Smooth muscle cell (in vitro differentiated cells): Measurements from ENCODE around the gene SLC2A6. TPM values are rescaled to one million over a fixed set of nuclear protein-coding genes. Genes with fewer than 3 reads are reported as not detected.

ENCODE experiments used
- DNase-seq: peaks from one replicate; lab custom pipeline; 2025; ENCODE audit not compliant: unreplicated experiment; lab: John Stamatoyannopoulos, UW
- H2AFZ ChIP-seq: fragments of 200-600 bp; sonication (generic); 2 replicates; pipeline ENCODE4 v1.6.0; 2016; ENCODE audit warnings: antibody characterized with exemption, low read depth, mild to moderate bottlenecking
- H3F3A ChIP-seq: fragments of 200-600 bp; sonication (generic); 2 replicates; pipeline ENCODE4 v1.6.0; 2017; ENCODE audit warnings: antibody characterized with exemption, low read depth
- H3K27ac ChIP-seq: fragments of 200-600 bp; sonication (generic); 2 replicates; pipeline ENCODE4 v1.5.1; 2016; ENCODE audit warnings: low read depth, mild to moderate bottlenecking
- H3K27me3 ChIP-seq: fragments of 200-600 bp; sonication (generic); 2 replicates; pipeline ENCODE4 v1.6.1; 2016; ENCODE audit warnings: low read depth, mild to moderate bottlenecking
- H3K36me3 ChIP-seq: fragments of 200-600 bp; sonication (generic); 2 replicates; pipeline ENCODE4 v1.5.1; 2016; ENCODE audit warnings: low read depth
- H3K4me1 ChIP-seq: fragments of 200-600 bp; sonication (generic); 2 replicates; pipeline ENCODE4 v1.5.1; 2016; ENCODE audit warnings: low read depth
- H3K4me2 ChIP-seq: fragments of 200-600 bp; sonication (generic); 2 replicates; pipeline ENCODE4 v1.6.0; 2016; ENCODE audit warnings: mild to moderate bottlenecking
- H3K4me3 ChIP-seq: fragments of 200-600 bp; sonication (generic); 2 replicates; pipeline ENCODE4 v1.5.1; 2016; ENCODE audit warnings: mild to moderate bottlenecking
- H3K79me2 ChIP-seq: fragments of 200-600 bp; sonication (generic); 2 replicates; pipeline ENCODE4 v1.6.0; 2016; ENCODE audit warnings: low read depth, mild to moderate bottlenecking
- H3K9ac ChIP-seq: fragments of 200-600 bp; sonication (generic); 2 replicates; pipeline ENCODE4 v1.6.0; 2016; ENCODE audit warnings: low read depth
- H3K9me3 ChIP-seq: fragments of 200-600 bp; sonication (generic); replicated peaks from 2 replicates; pipeline ENCODE4 v1.5.1; 2016; ENCODE audit warnings: low read depth
- H4K20me1 ChIP-seq: fragments of 200-600 bp; sonication (generic); 2 replicates; pipeline ENCODE4 v1.6.0; 2016; ENCODE audit warnings: low read depth
- CTCF ChIP-seq: fragments of 200-600 bp; sonication (generic); IDR thresholded peaks from 2 replicates; pipeline ENCODE4 v1.5.1; 2017; ENCODE audit warnings: borderline replicate concordance, mild to moderate bottlenecking, antibody characterized with exemption; ENCODE audit not compliant: insufficient read depth, poor library complexity, severe bottlenecking
- WGBS: methylation state at CpG from one replicate; pipeline ENCODE4 v1.1.7; 2016; ENCODE audit warnings: low lambda C conversion rate; 5-methylcytosine and 5-hydroxymethylcytosine counted together
- polyA plus RNA-seq: library from polyadenylated mRNA; unstranded; fragments of >200 nt; fragmentation: Nextera tagmentation; extraction: Ambion mirVana; gene quantifications from 2 replicates; pipeline ENCODE4 v1.2.1, GENCODE V29; 2016
- total RNA-seq: library from RNA; depleted of rRNA; stranded (reverse); fragments of >200 nt; gene quantifications from 2 replicates; pipeline ENCODE4 v1.2.3, GENCODE V29; 2014

The SLC2A6 gene
- total and polyA plus RNA-seq, 2 experiments from 2014 or later = 13.8 to 21.0 TPM

GRCh38 chr9:133464638-133465037 is 14.3 kb downstream of the SLC2A6 start:
- DNase-seq = no peak
- Histone ChIP-seq H3K9me3 (no peaks in the 10 kb centered on the region), H3K4me1 (peaks cover 12% of the 10 kb centered on the region), H3K79me2 (no peaks in the 10 kb centered on the region), H3K4me2 (no peak overlapping the region), H3K36me3 (no peaks in the 10 kb centered on the region), H3K27ac (no peak overlapping the region), H3K4me3 (no peak overlapping the region), H3K27me3 (no peaks in the 10 kb centered on the region), H3F3A (no peaks in the 10 kb centered on the region), H3K9ac (no peak overlapping the region), H4K20me1 (peaks cover 35% of the 10 kb centered on the region), H2AFZ (no peak overlapping the region)
- TF ChIP-seq CTCF = no peak
- WGBS = 98% methylated on average over 10 of the region's 10 CpGs

- Histone ChIP-seq H3K9me3 (no peaks in the 10 kb centered on the region), H4K20me1 (peaks cover 35% of the 10 kb centered on the region), H3K36me3 (no peaks in the 10 kb centered on the region), H3K4me3 (no peak overlapping the region), H3K4me2 (no peak overlapping the region), H3K4me1 (peaks cover 12% of the 10 kb centered on the region), H3K27ac (no peak overlapping the region), H3K27me3 (no peaks in the 10 kb centered on the region), H3K9ac (no peak overlapping the region), H2AFZ (no peak overlapping the region), H3K79me2 (no peaks in the 10 kb centered on the region), H3F3A (no peaks in the 10 kb centered on the region)
- DNase-seq = no peak
- 89% methylated on average over 24 of the region's 24 CpGs for WGBS
- TF ChIP-seq CTCF = no peak
These were observed 14.9 kb downstream of the SLC2A6 start for GRCh38 chr9:133463864-133464615.

- no peak overlapping the region for H3K9ac ChIP-seq
- H3F3A ChIP-seq = no peaks in the 10 kb centered on the region
- no peak for TF ChIP-seq CTCF
- no peak overlapping the region for H3K27ac ChIP-seq
- WGBS = 92% methylated on average over 21 of the region's 22 CpGs
- H4K20me1 ChIP-seq = peaks cover 35% of the 10 kb centered on the region
- no peak for DNase-seq
- peaks cover 12% of the 10 kb centered on the region for H3K4me1 ChIP-seq
- H3K36me3 ChIP-seq = no peaks in the 10 kb centered on the region
- H3K4me3 ChIP-seq = no peak overlapping the region
- no peaks in the 10 kb centered on the region for H3K9me3 ChIP-seq
- no peaks in the 10 kb centered on the region for H3K27me3 ChIP-seq
- no peak overlapping the region for H3K4me2 ChIP-seq
- H3K79me2 ChIP-seq = no peaks in the 10 kb centered on the region
- H2AFZ ChIP-seq = no peak overlapping the region
These were observed 15.6 kb downstream of the SLC2A6 start for GRCh38 chr9:133463234-133463863.

- H3K79me2 ChIP-seq = no peaks in the 10 kb centered on the region
- H3K4me2 ChIP-seq = no peak overlapping the region
- no peaks in the 10 kb centered on the region for H3K27me3 ChIP-seq
- H3K4me3 ChIP-seq = no peak overlapping the region
- H3K9ac ChIP-seq = no peak overlapping the region
- no peak for DNase-seq
- H3K9me3 ChIP-seq = no peaks in the 10 kb centered on the region
- 77% methylated on average over 4 of the region's 4 CpGs for WGBS
- peaks cover 31% of the 10 kb centered on the region for H4K20me1 ChIP-seq
- H3K27ac ChIP-seq = no peak overlapping the region
- TF ChIP-seq CTCF = no peak
- H3F3A ChIP-seq = no peaks in the 10 kb centered on the region
- H3K4me1 ChIP-seq = peaks cover 12% of the 10 kb centered on the region
- H3K36me3 ChIP-seq = no peaks in the 10 kb centered on the region
- H2AFZ ChIP-seq = no peak overlapping the region
These were observed 16.9 kb downstream of the SLC2A6 start for GRCh38 chr9:133461975-133462374.
